Measurements from ENCODE around the gene DLG2.

DNA sequence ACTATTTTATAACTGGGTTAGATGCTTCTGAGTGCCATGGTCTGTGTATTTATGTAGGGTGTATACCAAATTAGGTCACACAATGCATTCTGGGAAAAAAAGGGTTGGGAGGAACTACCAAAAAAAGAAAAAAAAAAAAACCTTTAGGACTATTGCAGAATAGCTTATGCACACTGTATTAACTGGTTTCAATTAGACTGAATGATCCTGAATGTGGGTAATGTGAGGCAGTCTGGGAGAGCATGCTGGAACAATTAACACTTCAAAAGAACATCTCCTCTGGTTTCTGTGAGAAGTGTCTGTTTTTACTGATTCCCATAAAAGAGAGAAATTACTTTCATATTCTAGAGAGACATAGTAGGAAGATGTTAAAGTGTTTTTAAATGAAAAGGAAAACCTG, 521.3 kb downstream of the DLG2 start:
- TF ChIP-seq, protein P1, sequence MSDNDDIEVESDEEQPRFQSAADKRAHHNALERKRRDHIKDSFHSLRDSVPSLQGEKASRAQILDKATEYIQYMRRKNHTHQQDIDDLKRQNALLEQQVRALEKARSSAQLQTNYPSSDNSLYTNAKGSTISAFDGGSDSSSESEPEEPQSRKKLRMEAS (IDR thresholded peaks at IDR 0.05; ENCODE audit: insufficient read depth, insufficient read length): no peak
- TF ChIP-seq POLR2A (IDR thresholded peaks at IDR 0.05; ENCODE audit: low read depth, low read length): no peak
- TF ChIP-seq, protein P2, sequence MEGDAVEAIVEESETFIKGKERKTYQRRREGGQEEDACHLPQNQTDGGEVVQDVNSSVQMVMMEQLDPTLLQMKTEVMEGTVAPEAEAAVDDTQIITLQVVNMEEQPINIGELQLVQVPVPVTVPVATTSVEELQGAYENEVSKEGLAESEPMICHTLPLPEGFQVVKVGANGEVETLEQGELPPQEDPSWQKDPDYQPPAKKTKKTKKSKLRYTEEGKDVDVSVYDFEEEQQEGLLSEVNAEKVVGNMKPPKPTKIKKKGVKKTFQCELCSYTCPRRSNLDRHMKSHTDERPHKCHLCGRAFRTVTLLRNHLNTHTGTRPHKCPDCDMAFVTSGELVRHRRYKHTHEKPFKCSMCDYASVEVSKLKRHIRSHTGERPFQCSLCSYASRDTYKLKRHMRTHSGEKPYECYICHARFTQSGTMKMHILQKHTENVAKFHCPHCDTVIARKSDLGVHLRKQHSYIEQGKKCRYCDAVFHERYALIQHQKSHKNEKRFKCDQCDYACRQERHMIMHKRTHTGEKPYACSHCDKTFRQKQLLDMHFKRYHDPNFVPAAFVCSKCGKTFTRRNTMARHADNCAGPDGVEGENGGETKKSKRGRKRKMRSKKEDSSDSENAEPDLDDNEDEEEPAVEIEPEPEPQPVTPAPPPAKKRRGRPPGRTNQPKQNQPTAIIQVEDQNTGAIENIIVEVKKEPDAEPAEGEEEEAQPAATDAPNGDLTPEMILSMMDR (IDR thresholded peaks at IDR 0.05; ENCODE audit: extremely low read depth in 1 of 2, insufficient read depth in 1 of 2, low read depth in 1 of 2, low read length in 2 of 2): no peak
